SK-N-SH (cell line): ENCODE measurements around the gene SLC5A4. TPM values are rescaled to one million over a fixed set of nuclear protein-coding genes. Genes with fewer than 3 reads are reported as not detected.

ENCODE experiments used
- CTCF ChIA-PET: fragments of 300-600, 350-600 bp; formaldehyde crosslinking; extraction: SDS; loops from one replicate; lab custom pipeline; 2021; lab: Yijun Ruan, JAX
- POLR2A ChIA-PET: fragments of 350-600 bp; sonication (Branson Sonifier 250); formaldehyde crosslinking; extraction: SDS; loops from one replicate; lab custom pipeline; 2020; ENCODE audit warnings: antibody characterized with exemption, inconsistent platforms; lab: Yijun Ruan, JAX
- DNase-seq: peaks from one replicate; pipeline ENCODE4 v3.0.0; 2012
- H2AFZ ChIP-seq: fragments of 200-600 bp; sonication (generic); 2 replicates; pipeline ENCODE4 v1.8.1; 2016; ENCODE audit warnings: antibody characterized with exemption, mild to moderate bottlenecking, low read depth
- H3F3A ChIP-seq: fragments of 200-600 bp; sonication (generic); replicated peaks from 2 replicates; pipeline ENCODE3; 2016; ENCODE audit warnings: antibody characterized with exemption, mild to moderate bottlenecking; ENCODE audit not compliant: insufficient read depth
- H3K27ac ChIP-seq, 2 experiments: fragments of 200-500 bp in 1 of 2; fragments of 200-600 bp in 1 of 2; sonication (Bioruptor generic) in 1 of 2; sonication (generic), shearing (Covaris generic) in 1 of 2; 2 replicates each; pipeline versions ENCODE4 v1.5.1 to v1.6.1; 2014 to 2016; ENCODE audit warnings: low read depth in 2 of 2, inconsistent platforms in 1 of 2, low read length in 1 of 2, mild to moderate bottlenecking in 1 of 2, mixed read lengths in 1 of 2
- H3K27me3 ChIP-seq: fragments of 200-600 bp; sonication (generic), shearing (Covaris generic); 2 replicates; pipeline ENCODE4 v1.6.1; 2016; ENCODE audit warnings: mixed run types; ENCODE audit not compliant: insufficient read depth
- H3K36me3 ChIP-seq, 2 experiments: fragments of 200-500 bp in 1 of 2; fragments of 200-600 bp in 1 of 2; sonication (Bioruptor generic) in 1 of 2; sonication (generic) in 1 of 2; replicated peaks in 1 of 2; 2 replicates each; pipeline versions ENCODE3 to v1.5.1; 2014 to 2016; ENCODE audit warnings: low read length in 1 of 2, mild to moderate bottlenecking in 1 of 2; ENCODE audit not compliant: insufficient read depth in 2 of 2, control insufficient read depth in 1 of 2
- H3K4me1 ChIP-seq, 2 experiments: fragments of 200-500 bp in 1 of 2; fragments of 200-600 bp in 1 of 2; sonication (Bioruptor generic) in 1 of 2; sonication (generic), shearing (Covaris generic) in 1 of 2; 2 replicates each; pipeline versions ENCODE4 v1.5.1 to v1.6.1; 2014 to 2016; ENCODE audit warnings: low read depth in 1 of 2, low read length in 1 of 2, mixed run types in 1 of 2; ENCODE audit not compliant: insufficient read depth in 2 of 2, control insufficient read depth in 1 of 2
- H3K4me2 ChIP-seq: fragments of 200-600 bp; sonication (generic), shearing (Covaris generic); 2 replicates; pipeline ENCODE4 v1.6.1; 2017; ENCODE audit warnings: mixed run types
- H3K4me3 ChIP-seq, 2 experiments: fragments of 200-500 bp in 1 of 2; fragments of 200-600 bp in 1 of 2; sonication (Bioruptor generic) in 1 of 2; sonication (generic), shearing (Covaris generic) in 1 of 2; 2 replicates each; pipeline versions ENCODE4 v1.5.1 to v1.8.1; 2014 to 2016; ENCODE audit warnings: low read depth in 2 of 2, inconsistent platforms in 1 of 2, low read length in 1 of 2, mild to moderate bottlenecking in 1 of 2, mixed read lengths in 1 of 2, moderate library complexity in 1 of 2
- H3K79me2 ChIP-seq: fragments of 200-600 bp; sonication (generic); 2 replicates; pipeline ENCODE4 v1.8.1; 2017; ENCODE audit warnings: mild to moderate bottlenecking; ENCODE audit not compliant: insufficient read depth
- H3K9ac ChIP-seq: fragments of 200-600 bp; sonication (generic); 2 replicates; pipeline ENCODE4 v1.6.1; 2017; ENCODE audit warnings: mixed run types
- H3K9me2 ChIP-seq: fragments of 200-600 bp; sonication (generic); 2 replicates; pipeline ENCODE4 v1.6.1; 2017; ENCODE audit warnings: mixed run types
- H3K9me3 ChIP-seq: fragments of 200-600 bp; sonication (generic); 2 replicates; pipeline ENCODE4 v1.6.1; 2017; ENCODE audit warnings: mixed run types, mild to moderate bottlenecking, moderate library complexity
- H4K20me1 ChIP-seq: fragments of 200-600 bp; sonication (generic); 2 replicates; pipeline ENCODE4 v1.6.1; 2017; ENCODE audit warnings: mild to moderate bottlenecking, mixed run types; ENCODE audit not compliant: insufficient read depth
- CHD2 ChIP-seq: fragments of 150-350 bp; IDR thresholded peaks from 2 replicates; pipeline ENCODE4 v1.6.1; 2018; ENCODE audit warnings: low read length; ENCODE audit not compliant: partially characterized antibody
- ELF1 ChIP-seq: IDR thresholded peaks from 2 replicates; pipeline ENCODE4 v1.4.0; 2012
- EP300 ChIP-seq, 2 experiments: IDR thresholded peaks; 2 replicates each; pipeline versions ENCODE4 v1.4.0 to v1.6.1; 2012; ENCODE audit warnings: borderline replicate concordance in 1 of 2, low read depth in 1 of 2, low read length in 1 of 2
- FOXM1 ChIP-seq: IDR thresholded peaks from 2 replicates; pipeline ENCODE4 v1.4.0; 2012; ENCODE audit warnings: low read depth, mild to moderate bottlenecking
- GATA2 ChIP-seq: sonication (generic); formaldehyde crosslinking; IDR thresholded peaks from 2 replicates; pipeline ENCODE4 v1.5.0; 2020; ENCODE audit warnings: mild to moderate bottlenecking, missing genetic modification reagents
- JUND ChIP-seq: IDR thresholded peaks from 2 replicates; pipeline ENCODE4 v1.4.0; 2012
- MXI1 ChIP-seq: IDR thresholded peaks from 2 replicates; pipeline ENCODE4 v1.6.1; 2012; ENCODE audit warnings: mild to moderate bottlenecking, low read depth, low read length, improper control_type of control experiment
- NFIC ChIP-seq: IDR thresholded peaks from 2 replicates; pipeline ENCODE4 v1.4.0; 2012; ENCODE audit warnings: borderline replicate concordance
- NRF1 ChIP-seq: IDR thresholded peaks from 2 replicates; pipeline ENCODE4 v1.6.1; 2012; ENCODE audit warnings: low read depth, mild to moderate bottlenecking, low read length
- POLR2AphosphoS5 ChIP-seq: IDR thresholded peaks from 2 replicates; pipeline ENCODE4 v1.6.1; 2012; ENCODE audit warnings: low read depth, low read length
- RAD21 ChIP-seq: IDR thresholded peaks from 2 replicates; pipeline ENCODE4 v1.6.1; 2012; ENCODE audit warnings: mild to moderate bottlenecking, low read length
- RCOR1 ChIP-seq: fragments of 150-350 bp; IDR thresholded peaks from 2 replicates; pipeline ENCODE4 v1.6.1; 2017; ENCODE audit warnings: antibody characterized with exemption, low read length
- RFX5 ChIP-seq: IDR thresholded peaks from 2 replicates; pipeline ENCODE4 v1.6.1; 2012; ENCODE audit warnings: mild to moderate bottlenecking, improper control_type of control experiment, low read length
- WGBS: methylation state at CpG from one replicate; pipeline ENCODE4 v1.1.6; 2017; ENCODE audit warnings: low lambda C conversion rate; 5-methylcytosine and 5-hydroxymethylcytosine counted together
- polyA plus RNA-seq, 3 experiments: library from polyadenylated mRNA; depleted of rRNA; stranded (reverse); fragments of >200 nt; gene quantifications; 2 replicates each; pipeline ENCODE4 v1.2.3, GENCODE V29; 2012
- TF ChIP-seq, protein P1 (sequence below): fragments of 150-350 bp; IDR thresholded peaks from 2 replicates; pipeline ENCODE4 v1.6.1; 2016; ENCODE audit warnings: mild to moderate bottlenecking, low read depth, low read length
- TF ChIP-seq, protein P2 (sequence below): fragments of 150-350 bp; IDR thresholded peaks from 2 replicates; pipeline ENCODE4 v1.6.1; 2017; ENCODE audit warnings: antibody characterized with exemption, low read length, low read depth, borderline replicate concordance
- TF ChIP-seq, protein P3 (sequence below): IDR thresholded peaks from 2 replicates; pipeline ENCODE4 v1.6.1; 2012; ENCODE audit warnings: mild to moderate bottlenecking, low read depth, low read length, moderate library complexity

SLC5A4 gene
- polyA plus RNA-seq, 1 of the 3 experiments (the other 2 are of a cell fraction): 0.15 TPM

DNA sequence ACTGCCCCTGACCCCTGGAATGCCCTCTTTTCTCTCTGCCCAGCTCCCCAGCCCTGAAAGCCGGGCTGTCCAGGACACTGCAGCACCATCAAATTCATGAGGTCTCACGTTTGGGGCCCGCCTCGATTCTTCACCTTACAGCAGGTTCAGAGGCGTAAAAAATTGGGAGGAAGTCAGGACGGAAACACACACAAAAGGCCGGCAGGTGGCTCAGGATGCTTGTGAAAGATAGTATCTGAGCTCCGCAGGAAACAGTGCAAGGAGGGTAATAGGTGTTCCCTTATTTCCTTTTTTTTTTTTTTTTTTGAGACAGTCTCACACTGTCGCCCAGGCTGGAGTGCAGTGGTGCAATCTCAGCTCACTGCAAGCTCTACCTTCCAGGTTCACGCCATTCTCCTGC lies 54.4 kb downstream of the SLC5A4 start:
- POLR2A ChIA-PET: no interaction called here
- 66% methylated on average over 10 of the region's 10 CpGs for WGBS
- H3K79me2 ChIP-seq: no peaks in the 10 kb centered on the region
- H3K36me3 ChIP-seq: no peaks in the 10 kb centered on the region
- H3K9me3 ChIP-seq: no peaks in the 10 kb centered on the region
- H3K4me1 ChIP-seq: peaks cover 0 to 29% of the 10 kb centered on the region in 2 experiments; a peak in 1 of 4 replicates
- H3F3A ChIP-seq: peaks cover 4% of the 10 kb centered on the region
- H3K27me3 ChIP-seq: peaks cover 22% of the 10 kb centered on the region; the same call in 1 of the 2 replicates
- H3K9ac ChIP-seq: no peak overlapping the region
- H3K4me2 ChIP-seq: no peak overlapping the region
- no peak for TF ChIP-seq FOXM1
- no peak for TF ChIP-seq POLR2AphosphoS5
- no peak for TF ChIP-seq RAD21
- TF ChIP-seq, protein P1, sequence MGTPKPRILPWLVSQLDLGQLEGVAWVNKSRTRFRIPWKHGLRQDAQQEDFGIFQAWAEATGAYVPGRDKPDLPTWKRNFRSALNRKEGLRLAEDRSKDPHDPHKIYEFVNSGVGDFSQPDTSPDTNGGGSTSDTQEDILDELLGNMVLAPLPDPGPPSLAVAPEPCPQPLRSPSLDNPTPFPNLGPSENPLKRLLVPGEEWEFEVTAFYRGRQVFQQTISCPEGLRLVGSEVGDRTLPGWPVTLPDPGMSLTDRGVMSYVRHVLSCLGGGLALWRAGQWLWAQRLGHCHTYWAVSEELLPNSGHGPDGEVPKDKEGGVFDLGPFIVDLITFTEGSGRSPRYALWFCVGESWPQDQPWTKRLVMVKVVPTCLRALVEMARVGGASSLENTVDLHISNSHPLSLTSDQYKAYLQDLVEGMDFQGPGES: no peak
- TF ChIP-seq, protein P2, sequence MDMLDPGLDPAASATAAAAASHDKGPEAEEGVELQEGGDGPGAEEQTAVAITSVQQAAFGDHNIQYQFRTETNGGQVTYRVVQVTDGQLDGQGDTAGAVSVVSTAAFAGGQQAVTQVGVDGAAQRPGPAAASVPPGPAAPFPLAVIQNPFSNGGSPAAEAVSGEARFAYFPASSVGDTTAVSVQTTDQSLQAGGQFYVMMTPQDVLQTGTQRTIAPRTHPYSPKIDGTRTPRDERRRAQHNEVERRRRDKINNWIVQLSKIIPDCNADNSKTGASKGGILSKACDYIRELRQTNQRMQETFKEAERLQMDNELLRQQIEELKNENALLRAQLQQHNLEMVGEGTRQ: no peak
- TF ChIP-seq RCOR1: no peak
- TF ChIP-seq, protein P3, sequence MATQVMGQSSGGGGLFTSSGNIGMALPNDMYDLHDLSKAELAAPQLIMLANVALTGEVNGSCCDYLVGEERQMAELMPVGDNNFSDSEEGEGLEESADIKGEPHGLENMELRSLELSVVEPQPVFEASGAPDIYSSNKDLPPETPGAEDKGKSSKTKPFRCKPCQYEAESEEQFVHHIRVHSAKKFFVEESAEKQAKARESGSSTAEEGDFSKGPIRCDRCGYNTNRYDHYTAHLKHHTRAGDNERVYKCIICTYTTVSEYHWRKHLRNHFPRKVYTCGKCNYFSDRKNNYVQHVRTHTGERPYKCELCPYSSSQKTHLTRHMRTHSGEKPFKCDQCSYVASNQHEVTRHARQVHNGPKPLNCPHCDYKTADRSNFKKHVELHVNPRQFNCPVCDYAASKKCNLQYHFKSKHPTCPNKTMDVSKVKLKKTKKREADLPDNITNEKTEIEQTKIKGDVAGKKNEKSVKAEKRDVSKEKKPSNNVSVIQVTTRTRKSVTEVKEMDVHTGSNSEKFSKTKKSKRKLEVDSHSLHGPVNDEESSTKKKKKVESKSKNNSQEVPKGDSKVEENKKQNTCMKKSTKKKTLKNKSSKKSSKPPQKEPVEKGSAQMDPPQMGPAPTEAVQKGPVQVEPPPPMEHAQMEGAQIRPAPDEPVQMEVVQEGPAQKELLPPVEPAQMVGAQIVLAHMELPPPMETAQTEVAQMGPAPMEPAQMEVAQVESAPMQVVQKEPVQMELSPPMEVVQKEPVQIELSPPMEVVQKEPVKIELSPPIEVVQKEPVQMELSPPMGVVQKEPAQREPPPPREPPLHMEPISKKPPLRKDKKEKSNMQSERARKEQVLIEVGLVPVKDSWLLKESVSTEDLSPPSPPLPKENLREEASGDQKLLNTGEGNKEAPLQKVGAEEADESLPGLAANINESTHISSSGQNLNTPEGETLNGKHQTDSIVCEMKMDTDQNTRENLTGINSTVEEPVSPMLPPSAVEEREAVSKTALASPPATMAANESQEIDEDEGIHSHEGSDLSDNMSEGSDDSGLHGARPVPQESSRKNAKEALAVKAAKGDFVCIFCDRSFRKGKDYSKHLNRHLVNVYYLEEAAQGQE: no peak
- TF ChIP-seq JUND: no peak
- no peak for TF ChIP-seq RFX5
- no peak for TF ChIP-seq CHD2
- no peak for TF ChIP-seq NFIC
- no peak for TF ChIP-seq EP300 (IDR thresholded peaks at IDR 0.05; ENCODE audit: borderline replicate concordance in 1 of 2, low read depth in 1 of 2, low read length in 1 of 2)
- TF ChIP-seq MXI1: no peak
- no peak for TF ChIP-seq GATA2 (CRISPR knock-in tag)
- TF ChIP-seq ELF1: no peak
- no peak for TF ChIP-seq NRF1
- CTCF ChIA-PET: interaction anchor here (1.6 to 3.9 kb wide), 2 partner anchors 66 to 273 kb away, joined by 10 to 30 read pairs; partner anchors contain the start of gene FBXO7
- no peaks in the 10 kb centered on the region for H4K20me1 ChIP-seq
- no peak overlapping the region for H2AFZ ChIP-seq
- H3K27ac ChIP-seq: no peak overlapping the region
- H3K9me2 ChIP-seq: no peaks in the 10 kb centered on the region
- DNase-seq: no peak
- H3K4me3 ChIP-seq: no peak overlapping the region
